Fibroblast of pulmonary artery (primary cell): ENCODE measurements around the gene SLC23A2.

Experiments
- DNase-seq: peaks from one replicate; pipeline ENCODE4 v3.0.0-alpha.2; 2010; ENCODE audit warnings: low read depth
- H3K4me3 ChIP-seq: replicated peaks from 2 replicates; pipeline ENCODE4 v1.5.1; 2011; ENCODE audit warnings: low read depth, mild to moderate bottlenecking, control low read depth, low read length, moderate library complexity
- TF ChIP-seq, protein P1 (sequence below): IDR thresholded peaks from 2 replicates; pipeline ENCODE4 v1.5.1; 2011; ENCODE audit warnings: mild to moderate bottlenecking, control low read depth, low read length, inconsistent platforms; ENCODE audit errors: missing control alignments

SLC23A2 gene

GRCh38 chr20:4869290-4870193 is 131.8 kb downstream of the SLC23A2 start:
- TF ChIP-seq, protein P1, sequence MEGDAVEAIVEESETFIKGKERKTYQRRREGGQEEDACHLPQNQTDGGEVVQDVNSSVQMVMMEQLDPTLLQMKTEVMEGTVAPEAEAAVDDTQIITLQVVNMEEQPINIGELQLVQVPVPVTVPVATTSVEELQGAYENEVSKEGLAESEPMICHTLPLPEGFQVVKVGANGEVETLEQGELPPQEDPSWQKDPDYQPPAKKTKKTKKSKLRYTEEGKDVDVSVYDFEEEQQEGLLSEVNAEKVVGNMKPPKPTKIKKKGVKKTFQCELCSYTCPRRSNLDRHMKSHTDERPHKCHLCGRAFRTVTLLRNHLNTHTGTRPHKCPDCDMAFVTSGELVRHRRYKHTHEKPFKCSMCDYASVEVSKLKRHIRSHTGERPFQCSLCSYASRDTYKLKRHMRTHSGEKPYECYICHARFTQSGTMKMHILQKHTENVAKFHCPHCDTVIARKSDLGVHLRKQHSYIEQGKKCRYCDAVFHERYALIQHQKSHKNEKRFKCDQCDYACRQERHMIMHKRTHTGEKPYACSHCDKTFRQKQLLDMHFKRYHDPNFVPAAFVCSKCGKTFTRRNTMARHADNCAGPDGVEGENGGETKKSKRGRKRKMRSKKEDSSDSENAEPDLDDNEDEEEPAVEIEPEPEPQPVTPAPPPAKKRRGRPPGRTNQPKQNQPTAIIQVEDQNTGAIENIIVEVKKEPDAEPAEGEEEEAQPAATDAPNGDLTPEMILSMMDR, result no peak
- no peak overlapping the region for H3K4me3 ChIP-seq
- no peak for DNase-seq

GRCh38 chr20:4867051-4867450 is 134.3 kb downstream of the SLC23A2 start:
- no peak for DNase-seq
- H3K4me3 ChIP-seq, result no peak overlapping the region
- TF ChIP-seq, protein P1, result no peak

DNA sequence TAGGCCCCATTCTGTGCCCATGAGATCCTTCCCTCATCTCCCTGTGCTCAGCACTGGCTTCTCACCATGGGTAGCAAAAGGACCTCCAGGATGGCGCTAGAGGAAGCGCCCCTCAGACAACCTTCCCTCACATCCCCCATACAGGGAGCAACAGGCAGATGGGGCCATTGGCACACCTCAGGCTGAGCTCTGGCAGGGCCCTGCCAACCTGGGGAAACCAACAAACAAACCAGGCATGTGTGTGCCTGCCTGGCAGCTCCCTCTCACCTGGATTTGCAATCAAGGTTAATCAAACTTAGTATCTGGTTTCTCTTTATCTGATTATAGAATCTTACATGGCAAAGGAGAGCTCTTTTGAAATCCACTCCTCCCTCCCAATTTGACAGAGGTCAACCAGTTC is 134.9 kb downstream of the SLC23A2 start:
- TF ChIP-seq, protein P1, result no peak
- no peak overlapping the region for H3K4me3 ChIP-seq
- no peak for DNase-seq

GRCh38 chr20:4864311-4864752 is 137.0 kb downstream of the SLC23A2 start:
- DNase-seq, result no peak
- TF ChIP-seq, protein P1, result no peak
- no peak overlapping the region for H3K4me3 ChIP-seq

DNA sequence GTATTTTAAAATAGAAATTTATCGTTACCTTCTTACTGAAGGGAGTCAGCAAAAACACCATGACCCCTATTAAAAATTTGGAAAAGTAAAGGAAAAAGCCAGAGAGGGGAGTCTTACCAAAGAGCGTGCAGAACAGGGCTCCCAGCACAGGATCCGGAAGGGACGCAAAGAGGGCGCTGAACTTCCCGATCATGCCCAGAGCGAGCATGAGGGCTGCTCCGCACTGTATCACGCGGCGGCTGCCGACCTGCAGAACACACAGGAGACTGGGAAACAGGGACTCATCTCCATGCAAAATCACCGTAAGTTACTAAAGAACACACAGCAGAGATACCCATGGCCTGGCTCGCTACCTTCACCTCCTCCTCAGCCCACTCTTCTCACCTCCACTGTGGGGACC is 138.6 kb downstream of the SLC23A2 start:
- no peak overlapping the region for H3K4me3 ChIP-seq
- TF ChIP-seq, protein P1, result no peak
- DNase-seq, result no peak

GRCh38 chr20:4861961-4862360 is 139.3 kb downstream of the SLC23A2 start:
- no peak overlapping the region for H3K4me3 ChIP-seq
- TF ChIP-seq, protein P1, result no peak
- DNase-seq, result no peak
